22Rv1 (cell line): Measurements from ENCODE around the gene GRIP2.

Experiments used
- H3K27ac ChIP-seq: fragments of 450-650 bp; 2 replicates; pipeline ENCODE4 v1.5.1; 2017
- ZFX ChIP-seq: fragments of 450-650 bp; IDR thresholded peaks from 2 replicates; pipeline ENCODE4 v1.6.1; 2017; ENCODE audit warnings: antibody characterized with exemption, borderline replicate concordance
- TF ChIP-seq, protein P1 (sequence below): fragments of 450-650 bp; IDR thresholded peaks from 2 replicates; pipeline ENCODE4 v1.5.1; 2017; ENCODE audit warnings: mild to moderate bottlenecking

Gene GRIP2

GRCh38 chr3:14482271-14482721 is 57.8 kb downstream of the GRIP2 start:
- TF ChIP-seq, protein P1, sequence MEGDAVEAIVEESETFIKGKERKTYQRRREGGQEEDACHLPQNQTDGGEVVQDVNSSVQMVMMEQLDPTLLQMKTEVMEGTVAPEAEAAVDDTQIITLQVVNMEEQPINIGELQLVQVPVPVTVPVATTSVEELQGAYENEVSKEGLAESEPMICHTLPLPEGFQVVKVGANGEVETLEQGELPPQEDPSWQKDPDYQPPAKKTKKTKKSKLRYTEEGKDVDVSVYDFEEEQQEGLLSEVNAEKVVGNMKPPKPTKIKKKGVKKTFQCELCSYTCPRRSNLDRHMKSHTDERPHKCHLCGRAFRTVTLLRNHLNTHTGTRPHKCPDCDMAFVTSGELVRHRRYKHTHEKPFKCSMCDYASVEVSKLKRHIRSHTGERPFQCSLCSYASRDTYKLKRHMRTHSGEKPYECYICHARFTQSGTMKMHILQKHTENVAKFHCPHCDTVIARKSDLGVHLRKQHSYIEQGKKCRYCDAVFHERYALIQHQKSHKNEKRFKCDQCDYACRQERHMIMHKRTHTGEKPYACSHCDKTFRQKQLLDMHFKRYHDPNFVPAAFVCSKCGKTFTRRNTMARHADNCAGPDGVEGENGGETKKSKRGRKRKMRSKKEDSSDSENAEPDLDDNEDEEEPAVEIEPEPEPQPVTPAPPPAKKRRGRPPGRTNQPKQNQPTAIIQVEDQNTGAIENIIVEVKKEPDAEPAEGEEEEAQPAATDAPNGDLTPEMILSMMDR, result no peak
- no peak for TF ChIP-seq ZFX
- no peak overlapping the region for H3K27ac ChIP-seq

DNA sequence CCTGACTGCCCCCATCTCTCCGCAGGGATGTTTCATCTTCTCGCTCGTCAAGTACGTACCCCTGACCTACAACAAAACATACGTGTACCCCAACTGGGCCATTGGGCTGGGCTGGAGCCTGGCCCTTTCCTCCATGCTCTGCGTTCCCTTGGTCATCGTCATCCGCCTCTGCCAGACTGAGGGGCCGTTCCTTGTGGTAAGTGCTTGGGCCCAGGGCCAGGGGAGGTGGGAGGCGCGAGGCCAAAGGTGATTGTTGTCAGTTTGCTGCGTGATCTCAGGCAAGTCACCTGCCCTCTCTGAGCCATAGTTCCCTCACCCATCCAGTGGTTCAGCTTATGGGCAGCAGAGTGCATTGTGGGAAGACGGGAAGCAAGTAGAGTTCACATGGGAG is 58.5 kb downstream of the GRIP2 start:
- TF ChIP-seq, protein P1, result no peak
- TF ChIP-seq ZFX, result no peak
- no peak overlapping the region for H3K27ac ChIP-seq

DNA sequence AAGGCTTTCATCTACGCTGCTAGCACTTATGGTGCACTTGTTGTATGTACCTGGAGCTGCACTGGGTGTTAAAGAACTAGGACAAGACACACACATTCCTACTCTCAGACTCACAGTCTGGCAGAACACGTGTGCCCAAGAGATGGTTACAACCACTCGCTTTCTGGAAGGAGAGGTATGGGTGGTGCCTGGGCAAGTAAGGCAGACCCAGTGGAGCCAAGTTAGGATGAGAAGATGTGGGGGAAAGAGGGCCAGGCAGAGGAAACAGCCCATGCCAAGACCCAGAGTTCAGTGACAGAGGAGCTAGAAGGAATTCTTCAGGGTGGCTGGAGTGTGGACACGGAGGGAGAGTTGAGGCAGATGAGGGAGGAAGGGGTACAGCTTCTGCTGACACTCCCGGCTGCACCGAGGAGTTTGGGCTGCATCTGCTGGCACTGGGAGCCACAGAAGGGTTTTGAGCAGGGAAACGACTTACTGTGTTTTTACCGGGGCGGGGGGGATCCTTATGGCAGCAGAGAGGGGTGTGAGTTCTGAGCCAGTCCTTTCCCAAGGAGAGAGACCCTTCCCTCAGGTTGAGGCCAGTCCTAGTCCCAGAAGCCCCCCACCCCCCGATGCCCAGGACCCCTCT is 59.0 kb downstream of the GRIP2 start:
- no peak for TF ChIP-seq ZFX
- TF ChIP-seq, protein P1, result no peak
- H3K27ac ChIP-seq, result no peak overlapping the region

DNA sequence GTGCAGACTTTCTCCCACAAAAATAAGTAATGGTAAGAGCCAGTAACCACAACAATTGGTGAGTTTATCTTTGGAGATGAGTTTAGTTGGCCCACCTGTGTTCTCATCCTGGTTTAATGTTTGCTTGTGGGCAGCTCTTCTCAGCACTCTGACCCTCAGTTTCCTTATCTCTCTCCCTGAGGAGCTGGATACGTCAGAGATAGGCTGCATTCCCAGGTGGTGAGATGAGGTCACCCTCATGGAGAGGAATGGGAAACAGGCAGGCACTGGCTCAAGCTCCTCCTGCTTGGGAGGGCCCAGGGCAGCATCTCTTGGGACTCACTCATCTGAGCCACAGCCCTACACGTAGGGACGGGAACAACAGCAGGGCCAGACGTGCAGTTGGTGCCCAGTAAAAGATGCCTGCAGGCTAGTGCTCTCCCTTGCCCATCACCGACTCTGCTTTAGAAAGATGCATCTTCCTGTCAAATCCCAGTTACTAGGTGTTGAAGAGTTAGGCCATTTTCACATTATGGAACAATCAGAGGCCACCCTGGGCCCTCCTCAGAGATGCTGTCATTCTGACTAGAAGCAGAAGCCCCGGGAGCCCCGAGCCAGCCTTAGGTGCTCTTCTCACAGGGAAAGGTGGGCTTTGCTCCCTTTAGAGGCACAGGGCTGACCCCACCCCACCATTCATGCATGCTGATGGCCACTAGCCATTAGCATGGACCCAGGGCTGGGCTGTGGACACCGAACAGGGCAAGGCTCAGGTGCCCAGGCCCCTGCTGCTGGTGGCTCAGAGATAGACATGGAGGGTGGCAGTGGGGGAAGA is 59.7 kb downstream of the GRIP2 start:
- no peak for TF ChIP-seq ZFX
- TF ChIP-seq, protein P1, result no peak
- no peak overlapping the region for H3K27ac ChIP-seq

- no peak overlapping the region for H3K27ac ChIP-seq
- TF ChIP-seq, protein P1, result no peak
- no peak for TF ChIP-seq ZFX
Observed at GRCh38 chr3:14479591-14479990, 60.6 kb downstream of the GRIP2 start.

DNA sequence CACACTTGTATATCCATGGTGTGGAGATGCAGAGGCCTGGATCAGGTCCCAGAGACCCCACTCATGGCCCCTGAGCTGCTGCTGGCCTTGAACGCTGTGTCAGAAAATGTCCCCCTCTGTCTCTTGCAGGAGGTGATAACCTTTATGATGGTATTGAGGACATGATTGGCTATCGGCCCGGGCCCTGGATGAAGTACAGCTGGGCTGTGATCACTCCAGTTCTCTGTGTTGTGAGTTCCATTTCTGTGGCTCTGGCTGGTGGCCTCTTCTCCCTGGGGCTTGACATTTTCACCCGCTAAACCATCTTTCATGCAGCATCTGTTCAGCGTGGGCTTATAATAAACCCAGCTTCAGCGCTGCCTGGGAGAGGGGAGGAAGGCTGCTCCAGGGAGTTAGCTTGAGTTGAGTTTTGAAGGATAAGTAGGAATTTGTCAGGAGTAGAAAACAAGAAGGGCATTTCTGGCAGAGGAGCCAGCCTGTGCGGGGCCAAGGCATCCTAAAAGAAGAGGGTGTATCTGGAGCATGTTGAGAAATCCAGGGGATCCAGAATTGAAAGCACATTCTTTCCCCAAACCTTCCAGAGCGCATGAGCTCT is 61.1 kb downstream of the GRIP2 start:
- no peak overlapping the region for H3K27ac ChIP-seq
- TF ChIP-seq ZFX, result no peak
- TF ChIP-seq, protein P1, result no peak
